Measurements from ENCODE around the gene ADAMTSL5. TPM values are rescaled to one million over a fixed set of nuclear protein-coding genes. Genes with fewer than 3 reads are reported as not detected.

The ADAMTSL5 gene
- total RNA-seq, 1 experiment from 2014 or later, result 20.6 TPM

DNA sequence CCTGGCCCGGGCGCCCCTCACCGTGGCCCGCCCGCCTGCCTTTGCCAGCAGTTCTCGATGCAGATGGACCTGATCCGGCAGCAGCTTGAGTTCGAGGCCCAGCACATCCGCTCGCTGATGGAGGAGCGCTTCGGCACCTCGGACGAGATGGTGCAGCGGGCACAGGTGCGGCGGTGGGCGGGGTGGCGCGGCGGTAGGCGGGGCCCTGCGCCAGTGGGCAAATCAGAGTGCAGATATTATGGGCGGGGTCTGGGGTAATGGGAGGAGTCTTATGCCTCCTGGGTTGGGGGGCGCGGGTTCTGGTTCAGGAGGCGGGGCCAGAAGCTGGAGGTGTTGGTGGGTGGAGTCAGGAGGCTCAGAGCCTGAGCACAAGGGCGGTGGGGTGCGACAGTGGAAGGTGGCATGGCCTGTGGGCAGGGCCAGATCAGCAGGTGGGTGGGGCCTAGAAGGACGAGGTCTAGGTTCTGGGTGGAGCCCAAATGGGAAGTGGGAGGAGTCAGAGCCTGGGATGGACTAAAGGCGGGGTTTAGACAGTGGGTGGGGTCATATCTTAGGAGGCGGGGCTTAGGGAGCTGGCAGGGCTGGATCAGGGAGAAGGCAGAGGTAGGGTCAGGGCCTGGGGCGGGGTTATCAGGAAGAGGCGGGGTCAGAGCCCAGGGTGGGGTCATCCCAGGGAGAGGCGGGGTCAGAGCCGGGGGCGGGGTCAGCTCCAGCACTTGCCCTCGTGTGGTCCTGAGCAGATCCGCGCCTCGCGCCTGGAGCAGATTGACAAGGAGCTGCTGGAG, 57.3 kb downstream of the ADAMTSL5 start:
- no peaks in the 10 kb centered on the region for H3K9me3 ChIP-seq (ENCODE audit: control insufficient read depth, insufficient read depth, low read depth, low read length)
- BruUV-seq (replicated peaks), result no TSS peak

More for the DNA sequence above, 57.3 kb downstream of the ADAMTSL5 start:
- intact Hi-C loops (cut with micrococcal nuclease; ENCODE audit: unreplicated experiment), result no loop called here
- Histone ChIP-seq H3K4me1 (ENCODE audit: control insufficient read depth, insufficient read depth, low read length) (no peaks in the 10 kb centered on the region; the same call in 1 of the 2 replicates), H3K4me3 (ENCODE audit: low read depth in 2 of 2, low read length in 2 of 2) (no peak overlapping the region), H3K27ac (ENCODE audit: low read length) (no peak overlapping the region), H3K27me3 (ENCODE audit: control insufficient read depth, insufficient read depth, low read length) (no peaks in the 10 kb centered on the region), H3K36me3 (ENCODE audit: control insufficient read depth, insufficient read depth, low read length) (no peaks in the 10 kb centered on the region)
- POLR2A ChIA-PET, result interaction anchor here (0.8 kb wide), 1 partner anchor 195 kb away, joined by 3 read pairs; no protein-coding TSS in a partner anchor
- DNase-seq (ENCODE audit: low read depth, low spot score) (peak; percentile 43), ATAC-seq (peak; percentile 49)
- TF ChIP-seq SIN3A (IDR thresholded peaks at IDR 0.05; ENCODE audit: borderline replicate concordance, insufficient read depth, low read depth, low read length) (no peak), TCF7L2 (IDR thresholded peaks at IDR 0.05; ENCODE audit: low read depth, low read length) (no peak), POLR2AphosphoS5 (IDR thresholded peaks at IDR 0.05; ENCODE audit: low read depth, low read length) (no peak)
- TF ChIP-seq, protein P1, sequence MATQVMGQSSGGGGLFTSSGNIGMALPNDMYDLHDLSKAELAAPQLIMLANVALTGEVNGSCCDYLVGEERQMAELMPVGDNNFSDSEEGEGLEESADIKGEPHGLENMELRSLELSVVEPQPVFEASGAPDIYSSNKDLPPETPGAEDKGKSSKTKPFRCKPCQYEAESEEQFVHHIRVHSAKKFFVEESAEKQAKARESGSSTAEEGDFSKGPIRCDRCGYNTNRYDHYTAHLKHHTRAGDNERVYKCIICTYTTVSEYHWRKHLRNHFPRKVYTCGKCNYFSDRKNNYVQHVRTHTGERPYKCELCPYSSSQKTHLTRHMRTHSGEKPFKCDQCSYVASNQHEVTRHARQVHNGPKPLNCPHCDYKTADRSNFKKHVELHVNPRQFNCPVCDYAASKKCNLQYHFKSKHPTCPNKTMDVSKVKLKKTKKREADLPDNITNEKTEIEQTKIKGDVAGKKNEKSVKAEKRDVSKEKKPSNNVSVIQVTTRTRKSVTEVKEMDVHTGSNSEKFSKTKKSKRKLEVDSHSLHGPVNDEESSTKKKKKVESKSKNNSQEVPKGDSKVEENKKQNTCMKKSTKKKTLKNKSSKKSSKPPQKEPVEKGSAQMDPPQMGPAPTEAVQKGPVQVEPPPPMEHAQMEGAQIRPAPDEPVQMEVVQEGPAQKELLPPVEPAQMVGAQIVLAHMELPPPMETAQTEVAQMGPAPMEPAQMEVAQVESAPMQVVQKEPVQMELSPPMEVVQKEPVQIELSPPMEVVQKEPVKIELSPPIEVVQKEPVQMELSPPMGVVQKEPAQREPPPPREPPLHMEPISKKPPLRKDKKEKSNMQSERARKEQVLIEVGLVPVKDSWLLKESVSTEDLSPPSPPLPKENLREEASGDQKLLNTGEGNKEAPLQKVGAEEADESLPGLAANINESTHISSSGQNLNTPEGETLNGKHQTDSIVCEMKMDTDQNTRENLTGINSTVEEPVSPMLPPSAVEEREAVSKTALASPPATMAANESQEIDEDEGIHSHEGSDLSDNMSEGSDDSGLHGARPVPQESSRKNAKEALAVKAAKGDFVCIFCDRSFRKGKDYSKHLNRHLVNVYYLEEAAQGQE (IDR thresholded peaks at IDR 0.05; ENCODE audit: insufficient read depth in 1 of 2, low read depth in 2 of 2, low read length in 1 of 2), result no peak
- TF ChIP-seq, protein P2, sequence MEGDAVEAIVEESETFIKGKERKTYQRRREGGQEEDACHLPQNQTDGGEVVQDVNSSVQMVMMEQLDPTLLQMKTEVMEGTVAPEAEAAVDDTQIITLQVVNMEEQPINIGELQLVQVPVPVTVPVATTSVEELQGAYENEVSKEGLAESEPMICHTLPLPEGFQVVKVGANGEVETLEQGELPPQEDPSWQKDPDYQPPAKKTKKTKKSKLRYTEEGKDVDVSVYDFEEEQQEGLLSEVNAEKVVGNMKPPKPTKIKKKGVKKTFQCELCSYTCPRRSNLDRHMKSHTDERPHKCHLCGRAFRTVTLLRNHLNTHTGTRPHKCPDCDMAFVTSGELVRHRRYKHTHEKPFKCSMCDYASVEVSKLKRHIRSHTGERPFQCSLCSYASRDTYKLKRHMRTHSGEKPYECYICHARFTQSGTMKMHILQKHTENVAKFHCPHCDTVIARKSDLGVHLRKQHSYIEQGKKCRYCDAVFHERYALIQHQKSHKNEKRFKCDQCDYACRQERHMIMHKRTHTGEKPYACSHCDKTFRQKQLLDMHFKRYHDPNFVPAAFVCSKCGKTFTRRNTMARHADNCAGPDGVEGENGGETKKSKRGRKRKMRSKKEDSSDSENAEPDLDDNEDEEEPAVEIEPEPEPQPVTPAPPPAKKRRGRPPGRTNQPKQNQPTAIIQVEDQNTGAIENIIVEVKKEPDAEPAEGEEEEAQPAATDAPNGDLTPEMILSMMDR (IDR thresholded peaks at IDR 0.05), result no peak
- in situ Hi-C loops (cut with HindIII; ENCODE audit: low pct_unique_long_range_greater_than_20kb, low sequenced_read_pairs), result no loop called here
- CTCF ChIA-PET, result no interaction called here

Other genes starting within 250 kb of the ADAMTSL5 start
- 66.6 TPM for gene CIRBP, start 243.7 kb downstream of the ADAMTSL5 start, total RNA-seq (2021; ENCODE audit: unreplicated experiment)
- 133 TPM for gene FAM174C, start 237.5 kb downstream of the ADAMTSL5 start, total RNA-seq (2021; ENCODE audit: unreplicated experiment)
- 7.8 TPM for gene EFNA2, start 227.1 kb downstream of the ADAMTSL5 start, total RNA-seq (2021; ENCODE audit: unreplicated experiment)
- 73.0 TPM for gene NDUFS7, start 129.1 kb downstream of the ADAMTSL5 start, total RNA-seq (2021; ENCODE audit: unreplicated experiment)
- 21.2 TPM for gene GAMT, start 111.5 kb downstream of the ADAMTSL5 start, total RNA-seq (2021; ENCODE audit: unreplicated experiment)
- 195 TPM for gene DAZAP1, start 105.4 kb downstream of the ADAMTSL5 start, total RNA-seq (2021; ENCODE audit: unreplicated experiment)
- 1,067 TPM for gene RPS15, start 74.6 kb downstream of the ADAMTSL5 start, total RNA-seq (2021; ENCODE audit: unreplicated experiment)
- gene APC2, start 62.9 kb downstream of the ADAMTSL5 start, total RNA-seq (2021; ENCODE audit: unreplicated experiment), result 11.9 TPM
- 34.7 TPM for gene C19orf25, start 33.8 kb downstream of the ADAMTSL5 start, total RNA-seq (2021; ENCODE audit: unreplicated experiment)
- 9.9 TPM for gene PCSK4, start 22.7 kb downstream of the ADAMTSL5 start, total RNA-seq (2021; ENCODE audit: unreplicated experiment)
- gene REEP6, start 21.8 kb downstream of the ADAMTSL5 start, total RNA-seq (2021; ENCODE audit: unreplicated experiment), result 9.2 TPM
- not detected for gene PLK5, start 11.1 kb upstream of the ADAMTSL5 start, total RNA-seq (2021; ENCODE audit: unreplicated experiment)
- gene MEX3D, start 55.3 kb upstream of the ADAMTSL5 start, total RNA-seq (2021; ENCODE audit: unreplicated experiment), result 73.7 TPM
- gene MBD3, start 79.8 kb upstream of the ADAMTSL5 start, total RNA-seq (2021; ENCODE audit: unreplicated experiment), result 139 TPM
- gene UQCR11, start 92.4 kb upstream of the ADAMTSL5 start, total RNA-seq (2021; ENCODE audit: unreplicated experiment), result 300 TPM
- 175 TPM for gene TCF3, start 139.6 kb upstream of the ADAMTSL5 start, total RNA-seq (2021; ENCODE audit: unreplicated experiment)
- gene ONECUT3, start 240.5 kb upstream of the ADAMTSL5 start, total RNA-seq (2021; ENCODE audit: unreplicated experiment), result 16.5 TPM

All from Panc1 (cell line).